HG02588 (cell line): Measurements from ENCODE around the gene NCAPD3.
"Not testable (repeated sequence)": the region's sequence is repeated elsewhere in the genome, so short reads cannot be mapped to it uniquely, and the experiment has no call there.

Experiments
- ATAC-seq: cut with Tn5 transposase; IDR thresholded peaks from one replicate; pipeline ENCODE4 v1.9.1; 2021; ENCODE audit warnings: mild to moderate bottlenecking, moderate library complexity; ENCODE audit not compliant: unreplicated experiment

Gene NCAPD3

DNA sequence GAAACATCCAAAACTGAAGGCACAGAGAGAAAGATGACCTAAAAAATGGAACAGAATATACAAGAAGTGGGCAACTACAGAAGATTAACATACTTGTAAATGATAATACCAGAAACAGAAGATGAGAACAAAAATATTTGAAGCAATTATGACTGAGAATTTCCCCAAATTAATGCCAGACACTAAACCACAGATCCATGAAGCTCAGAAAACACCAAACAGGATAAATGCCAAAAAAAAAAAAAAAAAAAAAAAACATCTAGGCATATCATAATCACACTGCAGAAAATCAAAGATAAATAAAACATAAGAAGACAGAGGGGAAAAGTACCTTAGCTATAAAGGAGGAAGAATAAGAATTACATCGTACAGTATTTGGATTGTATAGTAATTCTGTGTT, 89.6 kb downstream of the NCAPD3 start:
- no peak for ATAC-seq

DNA sequence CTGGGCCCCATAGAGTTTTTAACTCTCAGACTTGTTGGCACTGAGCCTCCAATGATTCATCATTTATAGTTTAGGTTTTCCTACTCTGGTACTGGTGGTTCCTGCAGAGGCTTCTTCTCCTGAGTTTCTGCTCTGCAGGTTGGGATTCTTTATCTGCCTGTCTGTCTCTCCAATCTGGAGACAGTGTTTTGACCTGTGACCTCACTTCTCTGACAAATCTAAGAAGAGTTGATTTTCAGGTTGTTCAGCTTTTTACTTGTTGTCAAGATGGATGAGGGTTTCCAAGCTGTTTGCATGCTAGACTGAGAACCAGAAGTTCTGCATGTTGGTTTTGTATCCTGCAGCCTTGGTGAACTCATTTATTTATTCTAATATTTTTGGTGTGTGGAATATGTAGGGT, 91.0 kb downstream of the NCAPD3 start:
- ATAC-seq = no peak

DNA sequence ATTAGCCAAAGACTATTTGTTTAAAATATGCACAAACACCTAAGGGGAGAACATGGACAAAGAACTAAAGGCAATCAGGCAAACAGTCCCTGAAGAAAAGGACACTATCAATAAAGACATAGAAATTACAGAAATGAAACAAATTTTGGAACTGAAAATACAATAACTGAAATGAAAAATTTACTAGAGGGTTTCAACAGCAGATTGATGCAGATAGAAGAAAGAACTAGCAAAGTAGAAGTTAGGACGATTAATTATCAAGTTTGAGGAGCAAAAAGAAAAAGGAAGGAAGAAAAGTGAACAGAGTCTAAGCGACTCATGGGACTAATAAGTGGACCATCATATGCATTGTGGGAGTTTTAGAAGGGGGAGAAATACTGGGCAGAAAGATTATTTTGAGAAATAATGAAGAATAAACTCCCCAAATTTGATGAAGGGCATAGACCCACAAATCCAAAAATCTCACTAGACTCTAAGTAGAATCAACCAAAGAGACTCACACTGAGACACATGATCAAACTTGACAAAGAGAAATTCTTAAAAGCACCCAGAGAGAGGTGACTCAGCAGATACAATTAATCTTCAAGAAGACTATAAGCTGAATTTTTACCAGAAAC, 92.0 kb downstream of the NCAPD3 start:
- ATAC-seq = no peak

DNA sequence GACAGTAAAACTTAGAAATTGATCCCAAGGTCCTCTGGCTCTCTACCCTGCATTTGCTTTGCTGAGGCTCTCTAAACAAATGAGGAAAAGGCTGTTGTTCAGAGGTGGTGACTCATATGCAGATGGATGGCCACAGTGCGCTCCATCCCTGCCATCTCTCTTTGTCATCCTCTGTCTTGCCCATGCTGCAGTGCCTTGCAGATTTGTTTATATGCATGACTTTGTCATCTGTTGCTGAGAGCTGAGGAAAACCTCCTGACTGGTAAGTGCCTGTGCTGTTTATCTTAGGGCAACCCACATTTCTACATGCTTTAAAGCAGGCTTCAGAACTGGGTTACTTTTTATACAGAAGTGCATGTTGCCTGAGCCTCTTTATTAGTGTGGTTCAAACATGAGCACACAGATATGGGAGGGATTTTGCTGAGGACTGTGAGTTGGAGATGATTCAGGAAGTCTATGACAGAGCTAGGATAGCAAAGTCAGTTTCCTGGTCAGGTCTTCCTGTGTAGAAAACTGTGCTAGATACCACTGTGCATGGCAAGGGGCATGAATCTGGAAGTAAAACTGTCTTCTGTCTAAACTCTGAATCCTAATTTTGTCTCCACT, 97.4 kb downstream of the NCAPD3 start:
- ATAC-seq = no peak

DNA sequence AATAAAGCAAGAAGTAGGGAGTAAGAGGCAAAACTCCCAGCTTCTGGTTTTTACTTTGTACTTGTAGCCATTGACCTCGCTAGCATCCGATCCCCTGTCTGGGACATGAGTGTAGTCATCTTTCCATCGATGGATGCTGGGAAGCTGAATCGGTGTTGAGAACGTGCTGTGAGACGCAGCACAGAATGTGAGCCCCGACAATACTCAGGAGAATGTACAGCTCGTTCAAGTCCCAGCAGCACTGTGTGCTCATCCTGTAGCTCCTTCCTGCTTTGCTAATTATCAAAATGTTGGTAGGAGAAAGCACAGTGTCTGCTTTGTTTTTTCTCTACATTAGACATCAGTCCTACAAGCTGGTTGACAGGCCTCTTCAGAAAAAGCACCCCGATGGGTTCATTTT, 98.3 kb downstream of the NCAPD3 start:
- no peak for ATAC-seq

DNA sequence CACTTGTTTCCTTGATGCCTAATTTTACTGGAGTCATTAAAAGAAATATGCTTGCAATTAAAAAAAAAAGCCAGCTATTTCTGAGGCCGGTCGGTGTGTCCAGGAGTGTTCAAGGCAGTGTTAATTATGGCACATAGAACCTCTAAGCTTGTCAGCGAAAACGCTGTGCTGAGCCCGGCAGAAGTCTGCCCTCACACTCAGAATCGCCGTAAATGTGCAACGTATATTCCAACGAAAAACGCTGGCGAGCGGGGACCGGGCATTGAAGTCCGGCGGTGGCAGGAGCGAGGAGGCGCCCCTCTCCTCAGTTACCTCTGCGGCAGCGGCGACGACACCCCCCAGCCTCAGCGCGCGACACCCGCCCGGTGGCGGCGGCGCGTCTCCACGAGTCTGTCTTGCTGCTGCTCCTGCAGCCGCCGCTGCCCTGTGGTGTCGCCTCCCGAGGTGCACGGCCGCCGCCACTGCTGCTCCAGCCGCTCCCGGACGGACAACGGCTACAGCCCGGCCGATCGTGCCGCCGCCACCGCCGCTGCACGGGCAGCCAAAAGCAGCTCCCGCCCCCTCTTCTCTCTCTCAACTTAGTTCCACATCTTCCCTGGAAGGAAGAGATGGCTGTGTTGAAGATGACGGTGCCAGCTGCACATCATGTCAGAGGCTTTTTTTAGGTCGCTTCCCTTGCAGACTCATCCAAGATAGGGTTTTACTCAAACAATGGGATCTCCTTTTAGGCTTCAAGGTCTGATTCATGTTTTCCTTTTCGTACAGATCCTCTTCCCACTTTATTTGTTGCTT, 98.9 kb downstream of the NCAPD3 start:
- no peak for ATAC-seq

DNA sequence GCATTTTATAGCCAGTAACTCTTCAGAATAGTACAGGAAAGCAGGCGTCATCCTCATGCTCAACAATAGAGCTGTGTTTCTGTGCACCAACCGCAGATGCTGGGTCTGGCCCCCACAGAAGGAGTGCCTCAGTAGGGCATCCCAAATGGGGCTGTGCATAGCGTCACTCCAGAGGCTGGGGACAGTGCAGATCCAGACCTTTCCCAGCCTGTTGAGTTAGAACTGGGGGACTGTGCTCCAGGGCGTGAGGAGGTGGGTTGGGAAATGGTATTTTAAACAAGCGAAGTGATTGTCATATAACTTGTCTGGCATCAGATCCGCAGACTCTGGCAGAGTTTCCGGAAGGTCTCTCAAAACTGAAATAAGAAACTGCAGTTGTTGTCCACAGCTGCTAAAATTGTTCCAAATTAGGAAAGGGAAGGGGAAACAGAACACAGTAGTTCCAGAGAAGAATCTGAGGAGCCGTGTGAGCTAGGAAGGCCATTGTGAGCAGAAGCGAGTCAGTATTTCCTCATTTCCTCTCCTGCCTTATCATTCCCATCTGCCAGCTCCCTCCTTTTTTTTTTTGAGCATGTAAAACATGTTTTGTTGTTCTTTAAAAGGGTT, 102.7 kb downstream of the NCAPD3 start:
- ATAC-seq = no peak

DNA sequence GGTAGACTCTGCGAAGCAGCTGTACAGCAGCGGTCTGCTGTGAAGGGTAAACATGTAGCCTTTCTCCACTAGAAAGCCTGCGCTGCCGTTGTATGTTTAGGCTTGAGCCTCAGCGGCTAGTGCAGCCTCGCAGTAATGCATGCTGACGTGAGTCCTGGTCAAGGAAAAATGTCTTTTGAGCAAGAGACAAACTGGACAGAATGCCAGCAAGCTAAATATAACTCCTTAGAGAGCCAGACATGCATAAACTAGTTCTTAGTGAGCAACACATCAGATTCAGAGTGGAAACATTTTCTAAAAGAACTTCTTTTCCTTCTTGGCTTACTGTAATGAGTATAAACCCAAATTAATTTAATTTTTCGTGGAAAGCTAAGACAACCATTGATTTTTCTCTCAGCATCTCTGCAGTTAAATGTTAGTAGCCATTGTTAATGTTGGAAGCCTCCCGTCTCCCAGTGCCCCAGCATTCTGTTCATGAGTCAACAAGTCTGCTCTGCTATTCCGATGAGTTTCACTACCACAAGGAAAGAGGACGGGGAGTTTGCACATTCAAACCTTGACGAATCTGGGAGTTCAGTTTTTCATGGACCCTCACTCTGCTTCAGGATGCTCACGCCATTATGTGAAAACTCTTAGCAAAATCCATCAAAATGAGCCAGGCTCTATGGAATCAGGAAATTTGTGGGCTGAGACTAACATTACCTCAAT, 103.5 kb downstream of the NCAPD3 start:
- no peak for ATAC-seq

DNA sequence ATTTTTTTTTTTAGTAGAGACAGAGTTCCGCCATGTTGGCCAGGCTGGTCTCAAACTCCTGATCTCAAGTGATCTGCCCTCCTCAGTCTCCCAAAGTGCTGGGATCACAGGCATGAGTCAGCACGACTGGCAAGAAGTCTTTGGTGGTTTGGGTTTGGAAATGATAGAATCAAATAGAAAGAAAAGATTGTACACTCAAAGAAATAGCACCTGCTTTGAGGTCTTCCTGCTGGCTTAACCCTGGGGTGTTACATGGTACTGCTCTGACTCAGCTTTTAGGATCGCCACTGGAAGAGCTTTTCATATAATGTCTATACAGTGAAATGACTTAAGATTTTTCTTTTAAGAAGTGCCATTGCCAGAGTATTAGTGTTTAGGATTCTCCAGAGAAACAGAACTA, 104.7 kb downstream of the NCAPD3 start:
- ATAC-seq = no peak

DNA sequence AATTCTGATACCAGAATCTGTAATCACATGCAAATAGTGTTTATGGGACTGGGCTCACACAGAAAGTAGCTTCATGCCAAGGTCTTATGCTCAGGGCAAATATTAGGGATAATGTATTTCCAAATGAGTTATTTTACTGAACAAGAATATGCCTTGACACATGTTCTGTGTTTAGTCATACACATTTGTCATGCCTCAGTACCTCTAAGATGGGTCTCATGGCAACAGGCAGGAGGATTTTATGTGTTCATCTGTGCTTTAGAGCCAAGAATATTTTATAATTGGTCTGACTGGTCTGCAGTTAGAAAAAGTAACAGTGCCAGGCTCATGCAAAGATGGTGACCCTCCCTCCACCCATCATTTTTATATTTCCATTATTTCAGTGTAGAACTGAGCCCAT, 105.8 kb downstream of the NCAPD3 start:
- ATAC-seq = no peak

DNA sequence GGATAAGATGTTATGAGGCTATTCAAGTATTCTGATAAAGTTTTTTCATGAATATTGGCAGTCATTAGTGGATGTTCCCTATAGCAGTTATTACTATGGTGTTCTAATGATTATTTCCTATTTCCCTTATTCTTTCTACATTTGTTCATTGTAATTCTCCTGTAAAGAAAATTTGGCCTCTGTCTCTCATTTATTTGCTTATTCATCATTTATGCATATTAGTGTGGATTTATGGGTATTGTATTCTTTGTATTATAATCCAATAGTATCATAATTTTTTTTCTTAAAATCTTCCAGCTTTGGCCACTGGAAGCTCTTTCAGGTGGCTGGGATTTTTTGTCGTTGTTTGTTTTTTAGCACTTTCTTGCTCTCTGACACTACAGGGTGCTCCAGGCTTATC, 107.6 kb downstream of the NCAPD3 start:
- no peak for ATAC-seq

DNA sequence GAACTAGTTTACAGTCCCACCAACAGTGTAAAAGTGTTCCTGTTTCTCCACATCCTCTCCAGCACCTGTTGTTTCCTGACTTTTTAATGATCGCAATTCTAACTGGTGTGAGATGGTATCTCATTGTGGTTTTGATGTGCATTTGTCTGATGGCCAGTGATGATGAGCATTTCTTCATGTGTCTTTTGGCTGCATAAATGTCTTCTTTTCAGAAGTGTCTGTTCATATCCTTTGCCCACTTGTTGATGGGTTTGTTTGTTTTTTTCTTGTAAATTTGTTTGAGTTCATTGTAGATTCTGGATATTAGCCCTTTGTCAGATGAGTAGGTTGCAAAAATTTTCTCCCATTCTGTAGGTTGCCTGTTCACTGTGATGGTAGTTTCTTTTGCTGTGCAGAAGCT, 110.0 kb downstream of the NCAPD3 start:
- ATAC-seq = not testable (repeated sequence)

DNA sequence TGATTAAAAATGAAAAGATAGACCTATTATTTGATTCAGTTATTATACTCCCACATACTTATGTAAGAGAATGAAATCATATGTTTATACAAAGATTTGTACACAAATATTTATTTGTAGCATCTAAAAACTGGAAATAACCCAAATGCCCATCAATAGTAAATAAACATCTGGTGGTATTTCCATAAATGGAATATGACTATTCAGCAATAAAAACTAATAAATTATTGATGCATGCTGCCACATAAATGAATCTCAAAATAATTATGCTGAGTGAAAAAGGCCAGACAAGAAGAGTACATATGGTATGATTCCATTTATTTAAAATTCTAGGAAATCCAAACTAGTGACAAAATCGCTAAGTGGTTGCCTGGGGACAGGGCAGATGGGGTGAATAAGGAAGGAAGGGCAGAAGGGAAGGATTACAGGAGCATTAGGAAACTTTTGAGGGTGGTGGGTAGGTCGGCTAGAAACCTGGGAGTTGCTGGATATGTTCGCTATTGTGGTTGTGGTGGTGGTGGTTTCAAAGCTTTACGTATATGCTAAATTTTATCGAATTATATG, 113.4 kb downstream of the NCAPD3 start:
- no peak for ATAC-seq
